ENCODE results near the gene NR3C1.

DNA sequence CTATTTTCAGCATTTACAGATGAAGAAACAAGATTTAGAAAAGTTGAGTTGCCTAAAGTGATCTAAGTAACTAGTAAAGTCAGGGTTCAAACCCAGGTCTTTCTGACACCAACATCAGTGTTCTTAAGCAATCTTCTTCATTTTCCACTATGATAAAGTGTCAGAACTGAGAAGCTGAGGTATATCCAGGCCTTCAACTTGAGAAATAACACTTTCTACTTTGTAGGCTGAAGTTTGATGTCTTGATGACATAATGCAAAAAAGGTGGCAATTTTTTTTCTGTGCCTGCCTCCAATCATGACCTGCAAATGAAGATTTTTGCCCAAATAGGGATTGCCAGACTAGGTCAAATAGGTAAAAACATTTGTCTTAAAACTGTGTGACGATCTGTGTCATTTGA is 81.3 kb downstream of the NR3C1 start:
- TF ChIP-seq, protein P1, sequence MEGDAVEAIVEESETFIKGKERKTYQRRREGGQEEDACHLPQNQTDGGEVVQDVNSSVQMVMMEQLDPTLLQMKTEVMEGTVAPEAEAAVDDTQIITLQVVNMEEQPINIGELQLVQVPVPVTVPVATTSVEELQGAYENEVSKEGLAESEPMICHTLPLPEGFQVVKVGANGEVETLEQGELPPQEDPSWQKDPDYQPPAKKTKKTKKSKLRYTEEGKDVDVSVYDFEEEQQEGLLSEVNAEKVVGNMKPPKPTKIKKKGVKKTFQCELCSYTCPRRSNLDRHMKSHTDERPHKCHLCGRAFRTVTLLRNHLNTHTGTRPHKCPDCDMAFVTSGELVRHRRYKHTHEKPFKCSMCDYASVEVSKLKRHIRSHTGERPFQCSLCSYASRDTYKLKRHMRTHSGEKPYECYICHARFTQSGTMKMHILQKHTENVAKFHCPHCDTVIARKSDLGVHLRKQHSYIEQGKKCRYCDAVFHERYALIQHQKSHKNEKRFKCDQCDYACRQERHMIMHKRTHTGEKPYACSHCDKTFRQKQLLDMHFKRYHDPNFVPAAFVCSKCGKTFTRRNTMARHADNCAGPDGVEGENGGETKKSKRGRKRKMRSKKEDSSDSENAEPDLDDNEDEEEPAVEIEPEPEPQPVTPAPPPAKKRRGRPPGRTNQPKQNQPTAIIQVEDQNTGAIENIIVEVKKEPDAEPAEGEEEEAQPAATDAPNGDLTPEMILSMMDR (IDR thresholded peaks at IDR 0.05; ENCODE audit: insufficient read depth, low read length, poor library complexity, severe bottlenecking): no peak
- no peak for TF ChIP-seq EZH2phosphoT487 (conservative IDR thresholded peaks at IDR 0.05; ENCODE audit: low read length)
